Epidermal melanocyte (primary cell): ENCODE data around the gene VPS37B.
"Not testable (repeated sequence)": the region's sequence is repeated elsewhere in the genome, so short reads cannot be mapped to it uniquely, and the experiment has no call there.

Experiments used
- DNase-seq: peaks from one replicate; pipeline ENCODE4 v3.0.0; 2011; ENCODE audit warnings: low spot score; ENCODE audit not compliant: insufficient read length

The VPS37B gene, protein sequence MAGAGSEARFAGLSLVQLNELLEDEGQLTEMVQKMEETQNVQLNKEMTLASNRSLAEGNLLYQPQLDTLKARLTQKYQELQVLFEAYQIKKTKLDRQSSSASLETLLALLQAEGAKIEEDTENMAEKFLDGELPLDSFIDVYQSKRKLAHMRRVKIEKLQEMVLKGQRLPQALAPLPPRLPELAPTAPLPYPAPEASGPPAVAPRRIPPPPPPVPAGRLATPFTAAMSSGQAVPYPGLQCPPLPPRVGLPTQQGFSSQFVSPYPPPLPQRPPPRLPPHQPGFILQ

DNA sequence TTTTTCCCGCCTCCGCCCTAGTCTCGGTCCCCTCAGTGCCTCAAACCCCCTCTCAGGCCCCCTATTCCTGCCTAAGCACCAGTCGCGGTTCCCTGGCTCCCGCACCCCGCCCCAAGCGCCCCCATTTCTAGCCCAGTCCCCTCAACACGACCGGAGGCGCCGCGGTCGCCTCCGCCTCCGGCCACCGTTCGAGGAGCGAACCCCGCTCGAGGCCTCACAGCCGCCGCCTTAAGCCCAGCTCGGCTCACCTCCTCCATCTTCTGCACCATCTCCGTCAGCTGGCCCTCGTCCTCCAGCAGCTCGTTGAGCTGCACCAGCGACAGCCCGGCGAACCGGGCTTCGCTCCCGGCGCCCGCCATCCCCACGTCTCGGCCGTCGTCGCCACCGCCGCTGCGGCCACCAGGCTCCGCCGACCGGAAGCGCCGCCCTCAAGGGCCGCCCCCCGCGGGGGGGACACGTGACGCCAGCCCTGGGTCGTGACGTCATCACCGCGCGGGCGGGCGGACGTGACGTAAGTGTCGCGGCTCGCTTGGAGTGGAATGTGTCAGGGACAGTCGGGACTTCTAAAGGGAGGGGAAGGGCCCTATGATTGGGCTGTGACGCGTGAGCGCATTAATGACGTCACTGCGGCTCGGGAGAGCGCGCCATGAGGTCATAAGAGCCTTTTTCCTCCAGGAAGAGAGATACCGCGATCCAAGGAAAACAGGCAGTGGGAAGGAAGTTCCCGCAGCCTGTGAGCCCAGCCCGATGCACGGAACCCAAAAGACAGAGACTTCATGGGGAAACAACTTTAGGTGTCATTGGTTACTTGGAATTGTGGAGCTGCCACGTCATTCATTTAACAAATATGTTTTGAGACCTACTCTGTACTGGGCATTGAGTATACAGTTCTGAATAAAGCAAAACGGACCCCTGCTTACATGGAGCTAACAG lies at the start of gene VPS37B:
Gene VPS37B, minus strand, starts transcription at position 421 of the 933 bp plus-strand sequence. Its CDS starts 62 bp downstream, at position 359.
- peak; percentile 63 for DNase-seq

DNA sequence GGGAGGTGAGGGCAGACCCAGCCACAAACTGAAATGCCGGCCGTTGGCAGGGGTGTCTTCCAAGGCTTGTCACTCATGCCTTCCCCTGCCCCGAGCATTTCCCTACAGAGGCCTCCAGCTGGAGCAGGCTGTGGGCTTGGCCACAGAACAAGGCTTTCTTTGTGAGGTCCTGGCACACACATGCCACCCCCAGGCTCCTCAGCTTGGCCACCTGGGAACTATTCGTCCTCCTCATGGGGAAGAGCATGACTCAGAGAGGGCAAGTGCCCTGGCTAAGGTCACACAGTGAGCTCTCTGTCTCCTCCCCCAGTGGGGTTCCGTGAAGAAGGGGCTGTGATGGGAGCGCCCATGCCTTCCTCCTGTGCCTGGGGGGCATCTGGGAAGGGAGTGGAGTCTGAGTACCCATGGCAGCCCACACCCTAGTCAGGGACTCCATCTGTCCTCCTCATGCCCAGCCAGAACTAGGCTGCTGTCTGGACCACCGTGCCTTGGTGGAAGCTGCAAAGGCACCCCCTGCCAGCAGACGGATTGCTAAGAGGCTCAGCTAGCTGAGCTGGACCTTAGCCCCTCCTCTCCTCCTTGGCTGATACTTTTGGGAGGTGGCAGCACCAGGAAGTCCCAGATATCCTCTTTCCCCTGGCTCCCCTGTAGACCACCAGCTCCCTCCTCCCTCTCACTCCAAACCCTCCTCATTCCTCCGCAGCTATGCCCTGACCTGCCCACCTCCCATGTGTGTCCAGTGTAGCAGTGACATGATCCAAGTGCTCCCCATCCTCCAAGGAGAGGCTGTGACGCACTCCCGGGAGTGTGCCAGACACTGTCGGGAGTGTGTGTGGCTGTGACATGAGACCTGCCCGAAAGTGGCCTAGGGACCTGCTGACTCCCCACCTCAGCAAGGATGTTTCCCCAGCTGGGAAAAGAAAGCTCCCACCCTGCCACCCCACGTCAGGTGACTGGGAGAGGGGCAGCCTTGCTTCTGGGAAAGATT lies 49.0 kb upstream of the VPS37B start:
- peak; percentile 50 for DNase-seq

DNA sequence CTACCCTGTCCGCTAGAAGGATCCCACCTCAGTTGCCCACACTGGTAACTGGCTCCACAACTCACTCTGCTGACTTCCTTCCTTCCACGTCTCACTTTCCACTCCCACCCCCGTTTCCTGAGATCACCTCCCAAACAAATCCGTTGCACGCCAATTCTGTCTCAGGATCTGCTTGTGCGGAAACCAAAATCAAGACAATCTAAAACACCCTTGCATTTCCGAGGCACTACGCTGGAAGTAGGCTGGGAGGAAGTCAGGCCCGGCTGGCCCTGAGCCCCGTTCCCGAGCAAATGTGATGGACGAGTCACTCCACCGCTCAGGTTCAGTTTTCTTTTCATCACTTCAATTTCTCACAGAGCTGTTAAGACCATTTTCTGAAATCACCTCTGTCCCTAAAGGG lies 47.3 kb upstream of the VPS37B start:
- no peak for DNase-seq

DNA sequence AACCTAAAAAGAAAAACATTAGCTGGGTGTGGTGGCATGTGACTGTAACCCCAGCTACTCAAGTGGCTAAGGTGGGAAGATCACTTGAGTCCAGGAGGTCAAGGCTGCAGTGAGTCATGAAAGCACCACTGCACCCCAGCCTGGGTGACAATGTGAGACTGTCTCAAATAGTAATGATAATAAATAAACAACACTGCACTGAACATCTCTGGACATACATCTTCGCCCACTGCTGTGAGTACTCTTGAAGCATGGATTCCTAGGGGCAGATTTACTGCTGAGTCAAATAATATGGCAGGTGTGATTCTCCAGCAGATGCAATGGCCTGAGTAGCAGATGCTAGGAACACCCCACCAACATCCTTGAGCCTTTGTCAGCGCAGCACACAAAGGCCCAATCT lies 46.7 kb upstream of the VPS37B start:
- DNase-seq = no peak

DNA sequence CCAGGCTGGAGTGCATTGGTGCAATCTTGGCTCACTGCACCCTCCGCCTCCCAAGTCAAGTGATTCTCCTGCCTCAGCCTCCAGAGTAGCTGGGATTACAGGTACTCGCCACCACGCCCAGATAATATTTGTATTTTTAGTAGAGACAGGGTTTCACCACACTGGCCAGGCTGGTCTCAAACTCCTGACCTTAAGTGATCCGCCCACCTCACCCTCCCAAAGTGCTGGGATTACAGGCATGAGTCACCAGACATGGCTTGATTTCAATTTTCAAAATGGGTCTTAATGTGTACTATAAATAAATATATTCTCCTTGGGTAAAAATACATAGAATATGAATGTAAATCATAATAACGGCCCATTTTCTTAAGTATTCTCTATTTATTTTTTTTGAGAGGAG lies 45.4 kb upstream of the VPS37B start:
- DNase-seq = not testable (repeated sequence)

DNA sequence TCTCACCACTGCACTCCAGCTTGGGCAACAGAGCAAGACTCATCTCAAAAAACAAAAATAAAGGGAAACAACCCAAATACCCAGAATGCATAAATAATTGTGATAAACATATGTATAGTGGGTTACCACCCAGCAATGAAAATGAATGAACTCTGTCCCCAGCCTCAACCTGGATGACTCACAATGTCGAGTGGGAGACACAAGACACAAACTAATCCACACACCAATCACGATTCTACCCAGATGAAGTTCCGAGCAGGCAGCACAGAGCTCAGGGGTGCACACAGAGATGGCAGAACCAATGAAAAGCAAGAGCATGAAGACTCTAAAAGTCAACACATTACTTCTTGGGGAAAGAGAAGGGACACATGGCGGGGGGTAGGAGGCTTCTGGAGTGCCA lies 43.2 kb upstream of the VPS37B start:
- DNase-seq = no peak

DNA sequence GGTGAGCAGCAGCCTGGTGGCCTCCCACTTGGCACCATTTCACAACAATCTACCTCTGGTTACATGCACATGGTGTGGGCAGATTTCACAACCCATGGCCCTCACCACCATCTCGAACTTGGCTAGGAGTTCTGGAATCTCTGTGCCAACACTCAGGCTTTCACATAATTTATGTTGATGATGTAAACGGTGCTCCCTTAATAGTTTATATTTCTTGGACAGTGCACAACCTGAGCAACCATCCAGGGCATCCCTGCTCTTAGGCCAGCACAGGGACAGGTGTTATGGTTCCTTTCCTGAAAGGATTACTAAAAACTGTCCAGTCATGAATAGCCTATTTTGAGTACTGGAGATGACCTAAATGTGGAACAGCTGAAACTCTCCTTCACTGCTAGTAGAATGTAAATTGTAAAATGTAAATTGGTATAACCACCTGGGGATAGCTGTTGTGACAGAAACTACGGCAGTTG lies 41.7 kb upstream of the VPS37B start:
- DNase-seq = no peak

DNA sequence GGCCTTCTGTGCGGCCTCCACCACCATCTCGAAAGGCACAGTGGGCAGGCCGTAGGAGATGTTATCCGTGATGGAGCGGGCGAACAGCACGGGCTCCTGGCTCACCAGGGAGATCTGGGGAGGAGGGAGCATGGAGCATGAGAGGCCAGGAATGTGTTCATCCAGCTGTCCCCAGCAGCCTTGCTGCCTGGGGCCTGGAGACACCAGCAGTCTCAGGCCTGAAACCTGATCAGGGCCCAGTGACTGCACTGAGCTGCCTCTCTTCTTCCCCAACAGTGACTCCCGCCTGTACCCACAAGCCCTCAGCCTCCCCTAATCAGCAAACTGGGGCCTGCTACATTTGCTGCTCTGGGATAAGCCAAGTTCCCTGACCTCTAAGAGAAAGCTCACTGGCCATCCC lies 39.4 kb upstream of the VPS37B start:
- no peak for DNase-seq

DNA sequence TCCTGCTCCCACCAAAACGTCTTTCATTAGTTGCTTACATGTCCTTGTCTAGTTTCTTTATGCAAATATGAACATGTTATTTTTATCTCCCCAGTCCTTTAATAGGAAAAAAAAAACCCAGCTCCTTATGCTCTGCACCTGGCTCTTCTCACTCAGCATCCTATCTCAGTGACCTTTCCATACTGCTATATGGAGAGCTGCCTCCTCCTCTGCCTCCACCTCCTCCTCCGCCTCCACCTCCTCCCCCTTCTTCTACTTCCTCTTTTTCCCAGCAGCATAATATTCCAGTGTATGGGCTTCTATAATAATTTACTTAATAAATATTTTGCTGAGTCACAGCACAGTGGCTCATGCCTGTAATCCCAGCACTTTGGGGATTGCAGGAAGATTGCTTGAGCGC lies 38.8 kb upstream of the VPS37B start:
- no peak for DNase-seq

DNA sequence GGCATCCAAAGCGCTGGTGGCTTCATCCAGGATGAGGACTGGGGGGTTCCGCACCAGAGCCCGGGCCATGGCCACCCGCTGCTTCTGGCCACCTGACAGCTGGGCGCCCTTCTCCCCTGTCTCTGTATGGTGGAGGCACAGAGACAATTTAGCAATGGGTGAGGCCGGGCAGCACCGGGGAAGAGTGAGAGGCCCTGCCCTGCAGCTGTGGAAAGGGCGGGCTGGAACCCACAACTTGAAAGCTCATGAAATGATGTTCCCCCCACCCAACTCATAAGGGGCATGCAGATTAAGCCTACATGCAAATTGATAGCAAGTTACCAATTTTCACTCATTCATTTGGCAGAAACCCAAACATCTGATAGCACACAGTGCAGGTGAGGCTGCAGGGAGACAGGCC lies 36.3 kb upstream of the VPS37B start:
- no peak for DNase-seq

DNA sequence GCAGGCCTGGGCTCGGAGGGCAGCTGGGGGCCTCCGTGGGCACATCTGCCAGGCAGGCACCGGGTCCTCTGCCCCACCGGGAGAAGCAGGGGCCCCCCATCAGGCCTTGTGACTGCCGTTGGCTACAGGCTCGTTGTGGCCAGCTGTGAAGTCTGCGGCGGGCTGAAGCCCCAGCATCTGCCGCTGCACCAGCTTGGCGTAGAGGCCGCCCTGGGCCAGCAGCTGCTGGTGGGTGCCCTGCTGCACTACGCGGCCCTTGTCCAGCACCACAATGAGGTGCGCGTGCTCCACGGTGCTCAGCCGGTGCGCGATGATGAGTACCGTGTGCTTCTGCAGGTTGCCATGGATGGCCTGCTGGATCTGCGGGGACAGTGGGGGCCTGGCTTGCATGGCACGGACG lies 33.9 kb upstream of the VPS37B start:
- no peak for DNase-seq

DNA sequence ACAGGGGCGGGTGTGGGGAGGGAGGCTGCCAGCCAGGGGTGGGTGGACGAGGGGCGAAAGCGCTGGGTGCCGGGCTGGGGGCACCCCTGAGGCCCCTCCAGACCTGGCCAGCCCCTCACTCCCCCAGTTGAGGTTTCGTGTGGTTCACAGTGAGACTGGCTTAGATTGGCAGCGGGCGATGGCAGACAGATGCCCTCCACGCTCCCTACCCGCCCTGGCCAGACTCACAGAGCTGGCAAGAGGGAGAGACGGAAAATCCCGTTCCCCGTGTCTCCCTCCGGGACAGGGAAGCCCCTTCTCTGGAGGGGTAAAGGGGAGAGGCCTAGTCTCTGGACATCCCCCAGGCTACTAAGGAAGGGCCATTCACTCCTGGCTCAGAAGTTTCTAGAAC lies 33.2 kb upstream of the VPS37B start:
- no peak for DNase-seq

DNA sequence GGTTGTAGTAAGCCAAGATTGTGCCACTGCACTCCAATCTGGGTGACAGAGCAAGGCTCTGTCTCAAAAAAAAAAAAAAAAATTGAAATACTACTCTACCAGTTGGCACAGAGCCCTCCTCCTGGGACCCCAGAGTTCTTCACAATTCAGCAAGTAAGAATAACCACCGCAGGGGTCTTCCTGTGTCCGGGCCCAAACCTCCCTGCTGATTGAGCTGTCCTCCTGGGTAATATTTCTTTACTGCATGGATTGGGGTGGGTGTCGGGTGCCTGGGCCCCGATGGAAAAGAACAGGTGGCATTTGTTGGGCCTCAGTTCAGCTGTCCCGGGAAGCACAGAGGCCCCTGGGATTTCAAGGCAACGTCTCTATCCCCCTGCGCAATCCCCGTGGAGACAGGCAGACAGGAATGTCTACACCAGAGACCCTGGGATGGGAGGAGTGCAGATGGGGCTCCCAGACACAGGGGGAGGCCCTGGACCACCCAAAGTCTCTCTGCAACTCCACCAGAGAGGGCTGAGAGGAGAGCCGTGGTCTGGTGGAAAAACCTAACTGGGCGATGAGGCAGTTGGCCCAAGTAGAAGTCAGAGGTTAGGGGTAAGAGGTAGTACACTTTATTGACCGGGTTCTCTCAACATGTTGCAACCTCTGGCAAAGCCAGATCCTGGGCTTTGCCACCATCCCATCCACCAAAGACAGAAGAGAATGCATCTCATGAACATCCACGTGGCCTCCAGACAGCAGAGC lies 32.7 kb upstream of the VPS37B start:
- DNase-seq = no peak

DNA sequence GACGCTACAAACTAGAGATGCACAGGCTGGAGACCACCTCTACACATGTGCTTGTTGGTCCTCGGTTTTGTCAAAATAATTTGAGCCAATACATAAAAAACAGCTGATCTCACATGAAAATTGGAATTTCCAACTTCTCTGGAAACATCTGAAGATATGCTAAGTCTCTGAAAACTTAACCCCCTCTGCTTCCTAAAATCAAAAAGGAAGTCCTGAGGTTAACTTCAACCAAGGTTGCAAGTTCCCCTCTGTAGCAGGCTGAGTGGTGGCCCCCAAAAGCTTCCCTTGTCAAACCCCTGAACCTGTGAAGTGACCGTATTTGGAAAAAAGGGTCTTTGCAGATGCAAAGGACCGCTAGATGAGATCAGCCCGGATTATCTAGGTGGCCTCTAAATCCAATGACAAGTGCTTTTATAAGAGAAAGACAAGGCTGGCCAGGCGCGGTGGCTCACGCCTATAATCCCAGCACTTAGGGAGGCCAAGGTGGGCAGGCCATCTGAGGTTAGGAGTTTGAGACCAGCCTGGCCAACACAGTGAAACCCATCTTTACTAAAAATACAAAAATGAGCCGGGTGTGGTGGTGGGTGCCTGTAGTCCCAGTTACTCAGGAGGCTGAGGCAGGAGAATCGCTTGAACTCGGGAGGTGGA lies 32.0 kb upstream of the VPS37B start:
- DNase-seq = no peak

DNA sequence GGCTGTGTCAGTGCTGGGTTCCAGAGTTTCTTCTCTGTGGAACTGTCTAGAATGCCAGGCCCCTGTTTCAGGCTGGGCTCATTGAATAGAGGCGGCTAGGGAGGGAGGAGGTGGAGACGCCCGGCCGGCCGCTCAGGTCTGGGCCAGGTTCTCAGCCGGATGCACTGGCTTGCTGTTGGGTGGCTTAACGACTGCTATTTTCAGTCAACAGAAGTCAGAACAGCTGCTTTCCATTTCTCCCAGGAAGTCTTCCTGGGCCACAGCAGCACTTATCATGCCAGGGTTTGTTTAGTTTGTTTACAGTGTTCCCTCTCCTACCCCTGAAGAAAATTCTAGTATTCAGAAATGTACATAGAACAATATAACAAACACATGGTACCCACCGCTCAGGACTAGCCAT lies 26.0 kb upstream of the VPS37B start:
- no peak for DNase-seq

DNA sequence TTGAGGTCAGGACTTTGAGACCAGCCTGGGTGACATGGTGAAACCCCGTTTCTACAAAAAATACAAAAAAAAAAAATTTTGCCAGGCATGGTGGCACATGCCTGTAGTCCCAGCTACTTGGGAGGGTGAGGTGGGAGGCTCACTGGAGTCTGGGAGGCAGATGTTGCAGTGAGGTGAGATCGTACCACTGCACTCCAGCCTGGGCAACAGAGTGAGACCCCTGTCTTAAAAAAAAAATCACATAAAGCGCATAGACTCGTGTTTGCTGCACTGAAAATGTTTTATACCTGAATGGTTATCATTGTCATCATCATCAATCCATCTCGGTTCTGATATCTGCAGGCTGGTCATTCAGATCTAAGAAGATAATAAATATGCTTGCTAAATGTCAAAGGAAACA lies 24.8 kb upstream of the VPS37B start:
- DNase-seq = no peak

DNA sequence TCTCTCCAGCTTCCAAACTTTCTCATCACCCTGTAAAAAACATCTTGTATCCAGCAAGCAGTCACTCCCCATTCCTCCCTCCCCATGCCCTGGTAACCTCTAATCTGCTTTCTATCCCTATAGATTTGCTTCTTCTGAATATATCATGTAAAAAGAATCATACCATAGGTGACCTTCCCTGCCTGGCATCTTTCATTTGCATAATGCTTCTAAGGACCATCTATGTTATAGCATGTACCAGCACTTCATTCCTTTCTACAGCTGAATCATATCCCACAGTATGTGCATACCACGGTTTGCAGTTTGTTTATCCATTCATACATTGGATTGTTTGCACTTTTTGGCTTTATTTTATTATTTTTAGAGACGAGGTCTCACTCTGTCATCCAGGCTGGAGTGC lies 22.9 kb upstream of the VPS37B start:
- DNase-seq = no peak

DNA sequence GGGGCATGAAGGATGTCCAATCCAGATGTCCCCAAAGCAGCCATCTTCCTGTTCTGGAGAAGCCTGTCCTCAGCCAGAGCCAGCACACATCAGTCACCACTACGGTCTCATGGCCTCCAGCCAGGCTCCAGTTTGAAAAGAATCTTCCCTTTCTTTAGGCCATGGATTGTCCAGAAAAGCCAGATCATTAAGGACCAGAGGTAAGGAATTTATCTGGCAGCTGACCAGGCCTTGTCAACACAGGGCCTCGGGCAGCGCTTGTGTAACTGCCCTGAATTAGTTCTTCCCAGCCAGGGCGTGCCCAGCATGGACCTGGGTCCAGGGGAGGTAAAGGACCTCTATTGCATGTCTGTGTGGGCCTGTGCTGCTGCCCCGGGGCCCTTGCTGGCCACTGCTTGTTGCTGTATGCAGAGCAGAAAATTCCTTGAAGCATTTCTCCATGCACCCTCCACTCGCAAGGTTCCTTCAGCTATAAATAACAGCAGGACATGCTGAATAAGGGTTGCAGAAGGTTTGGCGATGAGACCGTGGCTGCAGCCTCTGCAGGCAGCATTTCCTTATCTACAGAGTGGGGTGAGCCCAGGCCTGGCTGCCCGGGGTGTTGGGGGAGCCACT lies 21.7 kb upstream of the VPS37B start:
- peak; percentile 85 for DNase-seq

DNA sequence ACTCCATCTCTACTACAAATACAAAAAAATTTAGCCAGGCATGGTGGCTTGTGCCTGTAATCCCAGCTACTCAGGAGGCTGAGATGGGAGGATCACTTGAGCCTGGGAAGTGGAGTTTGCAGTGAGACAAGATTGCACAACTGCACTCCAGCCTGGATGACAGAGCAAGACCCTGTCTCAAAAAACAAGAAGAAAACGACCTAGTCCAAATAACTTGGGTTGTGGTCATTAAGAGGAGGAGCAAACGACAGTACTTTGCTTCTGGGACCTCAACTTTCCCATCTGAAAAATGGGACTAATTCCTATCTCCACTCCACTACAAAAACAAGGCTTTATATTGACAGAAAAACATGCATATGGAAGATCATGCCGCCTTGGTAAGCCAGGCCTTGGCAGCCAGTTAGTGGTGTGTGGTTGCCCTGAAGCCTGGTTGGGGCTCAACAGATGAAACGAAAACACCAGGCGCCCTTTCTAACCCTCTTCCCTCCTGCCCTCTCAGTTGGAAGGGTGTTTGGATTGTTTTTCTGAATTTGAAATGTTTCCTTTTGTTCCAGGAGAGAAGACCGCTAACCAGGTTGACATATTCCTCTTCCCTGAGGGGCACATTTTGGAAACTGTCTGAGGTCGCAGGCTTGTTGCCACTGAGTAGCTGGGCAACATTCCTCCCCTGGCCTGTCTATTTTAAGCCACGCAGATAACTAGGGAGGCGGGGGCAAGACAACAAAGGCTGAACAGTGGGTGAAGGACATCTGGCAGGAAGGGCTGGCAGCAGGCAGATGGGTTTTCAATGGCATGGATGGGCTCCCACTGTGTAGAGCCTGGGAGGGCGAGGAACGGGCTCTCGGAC lies 13.7 kb upstream of the VPS37B start:
- no peak for DNase-seq
